GM23338 (cell line): ENCODE data around the gene GRM6. TPM values are rescaled to one million over a fixed set of nuclear protein-coding genes. Genes with fewer than 3 reads are reported as not detected.

ENCODE experiments used
- ATAC-seq: fragments of 200-7000 bp; cut with Tn5 transposase; 3 replicates; pipeline ENCODE4 v1.9.1; 2020
- DNase-seq: peaks from one replicate; pipeline ENCODE4 v3.0.0-alpha.2; 2015; ENCODE audit warnings: low spot score
- H2AFZ ChIP-seq: fragments of 200-600 bp; sonication (generic); 2 replicates; pipeline ENCODE4 v1.8.0; 2016; ENCODE audit warnings: antibody characterized with exemption, mild to moderate bottlenecking, moderate library complexity
- H3F3A ChIP-seq: fragments of 200-600 bp; sonication (generic); replicated peaks from 2 replicates; pipeline ENCODE4 v1.8.0; 2017; ENCODE audit warnings: antibody characterized with exemption, mixed run types, low read depth
- H3K27ac ChIP-seq: fragments of 200-600 bp; sonication (generic); 2 replicates; pipeline ENCODE4 v1.6.1; 2016; ENCODE audit warnings: low read depth
- H3K27me3 ChIP-seq: fragments of 200-600 bp; sonication (generic); 2 replicates; pipeline ENCODE4 v1.8.0; 2016; ENCODE audit warnings: mild to moderate bottlenecking, mixed run types, moderate library complexity; ENCODE audit not compliant: insufficient read depth
- H3K36me3 ChIP-seq: fragments of 200-600 bp; sonication (generic); 2 replicates; pipeline ENCODE4 v1.8.0; 2016; ENCODE audit warnings: mild to moderate bottlenecking; ENCODE audit not compliant: insufficient read depth
- H3K4me1 ChIP-seq: fragments of 200-600 bp; sonication (generic); 2 replicates; pipeline ENCODE4 v1.8.0; 2016; ENCODE audit warnings: mild to moderate bottlenecking, moderate library complexity; ENCODE audit not compliant: insufficient read depth
- H3K4me2 ChIP-seq: fragments of 200-600 bp; sonication (generic); 2 replicates; pipeline ENCODE4 v1.7.1; 2017; ENCODE audit warnings: mixed run types
- H3K4me3 ChIP-seq: fragments of 200-600 bp; sonication (generic); 2 replicates; pipeline ENCODE4 v1.6.1; 2016; ENCODE audit warnings: mixed run types
- H3K79me2 ChIP-seq: fragments of 200-600 bp; sonication (generic); replicated peaks from 2 replicates; pipeline ENCODE4 v1.8.0; 2017; ENCODE audit warnings: mild to moderate bottlenecking; ENCODE audit not compliant: insufficient read depth
- H3K9me2 ChIP-seq: fragments of 200-600 bp; sonication (generic); 2 replicates; pipeline ENCODE4 v1.8.0; 2017; ENCODE audit not compliant: insufficient read depth
- H4K20me1 ChIP-seq: fragments of 200-600 bp; sonication (generic); replicated peaks from 2 replicates; pipeline ENCODE4 v1.8.0; 2017; ENCODE audit warnings: mild to moderate bottlenecking; ENCODE audit not compliant: insufficient read depth
- H3K27ac Mint-ChIP-seq: 2 replicates; pipeline ENCODE4 v1.8.0; 2020; ENCODE audit warnings: inconsistent platforms, mild to moderate bottlenecking, moderate library complexity, mixed read lengths
- H3K27me3 Mint-ChIP-seq: 3 replicates; pipeline ENCODE4 v1.8.0; 2022; ENCODE audit warnings: low read depth, mild to moderate bottlenecking, moderate library complexity, mixed read lengths, inconsistent platforms; ENCODE audit not compliant: insufficient read depth, poor library complexity
- H3K36me3 Mint-ChIP-seq: 3 replicates; pipeline ENCODE4 v1.8.0; 2021; ENCODE audit warnings: low read depth, mild to moderate bottlenecking, inconsistent platforms, moderate library complexity, mixed read lengths
- H3K4me1 Mint-ChIP-seq: 3 replicates; pipeline ENCODE4 v1.8.0; 2020; ENCODE audit warnings: mild to moderate bottlenecking, inconsistent platforms, mixed read lengths
- H3K4me3 Mint-ChIP-seq: 3 replicates; pipeline ENCODE4 v1.8.0; 2021; ENCODE audit warnings: moderate library complexity, mild to moderate bottlenecking, inconsistent platforms, mixed read lengths
- H3K9me3 Mint-ChIP-seq: 3 replicates; pipeline ENCODE4 v1.8.0; 2020; ENCODE audit warnings: moderate library complexity, mild to moderate bottlenecking, inconsistent platforms, mixed read lengths
- CREB1 ChIP-seq: fragments of 250-450 bp; sonication (Bioruptor Pico); IDR thresholded peaks from 2 replicates; pipeline ENCODE4 v1.5.0; 2020; ENCODE audit warnings: low read depth, mild to moderate bottlenecking, moderate library complexity
- EZH2 ChIP-seq: fragments of 200-600 bp; sonication (generic); IDR thresholded peaks from one replicate; pipeline ENCODE4 v1.8.0; 2017; ENCODE audit warnings: antibody characterized with exemption, mild to moderate bottlenecking, low read depth; ENCODE audit not compliant: unreplicated experiment
- EZH2phosphoT487 ChIP-seq: fragments of 200-600 bp; sonication (generic); IDR thresholded peaks from one replicate; pipeline ENCODE4 v1.8.1; 2018; ENCODE audit warnings: antibody characterized with exemption; ENCODE audit not compliant: unreplicated experiment
- JUNB ChIP-seq: IDR thresholded peaks from one replicate; pipeline ENCODE4 v1.6.1; 2016; ENCODE audit warnings: antibody characterized with exemption; ENCODE audit not compliant: unreplicated experiment
- NANOG ChIP-seq: IDR thresholded peaks from 2 replicates; pipeline ENCODE4 v1.6.1; 2016; ENCODE audit warnings: antibody characterized with exemption, borderline replicate concordance
- STAT1 ChIP-seq: IDR thresholded peaks from one replicate; pipeline ENCODE4 v1.6.1; 2016; ENCODE audit warnings: antibody characterized with exemption; ENCODE audit not compliant: unreplicated experiment
- ZNF331 ChIP-seq: fragments of 250-450 bp; sonication (Bioruptor Pico); IDR thresholded peaks from 2 replicates; pipeline ENCODE4 v1.5.0; 2020; ENCODE audit warnings: low read depth, mild to moderate bottlenecking, moderate library complexity
- polyA plus RNA-seq: library from polyadenylated mRNA; unstranded; fragments of >200 nt; fragmentation: Nextera tagmentation; extraction: Ambion mirVana; gene quantifications from 2 replicates; pipeline ENCODE4 v1.2.1, GENCODE V29; 2016
- total RNA-seq: library from RNA; depleted of rRNA; stranded (reverse); fragments of >200 nt; shearing (Covaris generic); gene quantifications from 2 replicates; pipeline ENCODE4 v1.2.3, GENCODE V29; 2014
- TF ChIP-seq, protein P1 (sequence below): IDR thresholded peaks from one replicate; pipeline ENCODE4 v1.6.1; 2018; ENCODE audit warnings: antibody characterized with exemption; ENCODE audit not compliant: unreplicated experiment
- TF ChIP-seq, protein P2 (sequence below): IDR thresholded peaks from 2 replicates; pipeline ENCODE4 v1.6.1; 2016; ENCODE audit warnings: antibody characterized with exemption
- TF ChIP-seq, protein P3 (sequence below), 2 experiments: fragments of 200-600 bp in 1 of 2; sonication (generic) in 1 of 2; conservative IDR thresholded peaks; 2 replicates each; pipeline versions ENCODE4 v1.5.1 to v1.6.1; 2016 to 2017; ENCODE audit warnings: antibody characterized with exemption in 2 of 2, low read depth in 2 of 2, mild to moderate bottlenecking in 2 of 2, moderate library complexity in 1 of 2

GRM6 gene
- total and polyA plus RNA-seq, 2 experiments from 2014 or later, result 0.19 TPM; not detected in 1

DNA sequence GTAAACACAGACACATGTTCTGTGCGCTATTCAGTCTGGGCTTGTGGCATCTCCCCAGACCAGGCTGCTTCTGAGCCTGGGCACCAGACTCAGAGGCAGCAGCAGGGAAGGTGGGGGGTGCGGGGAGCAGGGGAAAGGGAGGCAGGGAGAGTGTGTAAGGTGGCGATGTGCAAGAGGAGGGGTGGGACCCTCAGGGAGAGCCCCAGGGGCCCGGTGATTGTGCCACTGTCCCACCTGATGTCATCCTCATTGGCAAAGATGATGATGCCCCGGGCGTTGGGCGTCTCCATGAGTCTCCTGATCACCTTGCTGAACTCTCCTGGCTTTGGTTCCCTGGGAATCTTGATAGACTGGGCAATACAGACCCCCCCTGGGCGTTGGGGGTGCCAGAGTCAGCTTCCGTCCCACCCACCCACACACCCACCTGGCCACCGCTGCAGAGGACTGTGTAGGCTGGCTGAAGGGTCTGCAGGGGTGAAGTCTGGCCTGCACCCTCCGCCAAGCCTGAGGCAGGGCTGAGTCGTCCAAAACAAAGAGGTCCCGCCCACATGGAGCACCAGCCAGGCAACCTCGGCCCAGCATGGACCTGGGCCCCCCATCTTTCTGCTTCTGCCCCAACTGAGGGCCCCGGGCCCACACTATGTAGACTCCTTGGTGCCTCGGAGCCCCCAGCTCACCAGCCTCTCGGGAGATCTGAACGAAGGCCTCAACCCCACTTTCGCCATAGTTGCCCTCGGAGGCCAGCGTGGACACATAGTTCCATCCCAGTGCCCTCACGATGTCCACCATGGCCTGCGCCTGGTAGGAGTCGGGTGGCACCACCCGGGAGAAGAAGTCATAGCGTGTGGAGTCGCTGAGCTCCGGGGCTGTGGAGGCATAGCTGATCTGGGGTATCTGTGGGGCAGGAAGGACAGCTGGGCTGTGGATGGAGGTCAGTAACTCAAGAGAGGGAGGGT is 3.7 kb downstream of the GRM6 start:
- Histone ChIP-seq H3K9me2 (no peaks in the 10 kb centered on the region), H3K4me1 (peaks cover 8% of the 10 kb centered on the region), H2AFZ (no peak overlapping the region), H3K36me3 (no peaks in the 10 kb centered on the region), H4K20me1 (no peaks in the 10 kb centered on the region), H3K79me2 (no peaks in the 10 kb centered on the region), H3K27me3 (peaks cover 40% of the 10 kb centered on the region), H3K4me3 (no peak overlapping the region), H3K4me2 (no peak overlapping the region), H3K27ac (no peak overlapping the region), H3F3A (0 out of 2 replicates have a peak, but pooled peaks cover 3% of the 10 kb centered on the region)
- no peak for ATAC-seq
- Mint-ChIP-seq H3K36me3 (peaks cover 13% of the 10 kb centered on the region), H3K27me3 (peaks cover 44% of the 10 kb centered on the region), H3K4me3 (no peak overlapping the region), H3K9me3 (peaks cover 62% of the 10 kb centered on the region), H3K4me1 (peaks cover 7% of the 10 kb centered on the region; the same call in 2 of the 3 replicates), H3K27ac (no peak overlapping the region)
- DNase-seq, result no peak
- no peak for TF ChIP-seq CREB1

DNA sequence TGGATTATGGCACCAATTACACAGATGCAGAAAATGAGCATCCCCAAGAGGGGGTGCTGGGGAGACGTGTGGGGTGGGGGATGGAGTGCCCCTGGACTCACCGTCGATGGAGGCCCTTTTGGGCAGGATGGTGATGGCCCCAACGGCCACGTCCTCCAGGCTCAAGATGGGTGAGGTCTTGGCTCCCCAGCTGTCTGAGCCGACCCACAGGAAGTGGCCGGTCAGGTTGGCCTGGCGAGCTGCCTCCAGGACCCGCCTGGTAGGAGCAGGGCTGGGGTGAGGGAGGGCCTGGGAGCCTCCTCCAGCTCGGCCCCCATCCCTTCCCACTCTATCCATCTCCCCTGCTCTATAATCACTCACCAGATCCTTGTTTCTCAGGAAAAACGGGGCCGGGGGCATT is 4.6 kb downstream of the GRM6 start:
- no peak overlapping the region for H3K27ac Mint-ChIP-seq
- H3K9me2 ChIP-seq, result no peaks in the 10 kb centered on the region
- no peaks in the 10 kb centered on the region for H3K36me3 ChIP-seq
- no peaks in the 10 kb centered on the region for H4K20me1 ChIP-seq
- H3K9me3 Mint-ChIP-seq, result peaks cover 68% of the 10 kb centered on the region
- H2AFZ ChIP-seq, result no peak overlapping the region
- no peak overlapping the region for H3K4me3 Mint-ChIP-seq
- peaks cover 3% of the 10 kb centered on the region; the same call in 2 of the 3 replicates for H3K4me1 Mint-ChIP-seq
- H3K79me2 ChIP-seq, result no peaks in the 10 kb centered on the region
- H3K27me3 Mint-ChIP-seq, result peaks cover 40% of the 10 kb centered on the region
- H3K4me3 ChIP-seq, result no peak overlapping the region
- peaks cover 31% of the 10 kb centered on the region for H3K27me3 ChIP-seq
- no peak overlapping the region for H3K27ac ChIP-seq
- DNase-seq (no peak), ATAC-seq (no peak)
- H3K4me2 ChIP-seq, result no peak overlapping the region
- TF ChIP-seq, protein P1, sequence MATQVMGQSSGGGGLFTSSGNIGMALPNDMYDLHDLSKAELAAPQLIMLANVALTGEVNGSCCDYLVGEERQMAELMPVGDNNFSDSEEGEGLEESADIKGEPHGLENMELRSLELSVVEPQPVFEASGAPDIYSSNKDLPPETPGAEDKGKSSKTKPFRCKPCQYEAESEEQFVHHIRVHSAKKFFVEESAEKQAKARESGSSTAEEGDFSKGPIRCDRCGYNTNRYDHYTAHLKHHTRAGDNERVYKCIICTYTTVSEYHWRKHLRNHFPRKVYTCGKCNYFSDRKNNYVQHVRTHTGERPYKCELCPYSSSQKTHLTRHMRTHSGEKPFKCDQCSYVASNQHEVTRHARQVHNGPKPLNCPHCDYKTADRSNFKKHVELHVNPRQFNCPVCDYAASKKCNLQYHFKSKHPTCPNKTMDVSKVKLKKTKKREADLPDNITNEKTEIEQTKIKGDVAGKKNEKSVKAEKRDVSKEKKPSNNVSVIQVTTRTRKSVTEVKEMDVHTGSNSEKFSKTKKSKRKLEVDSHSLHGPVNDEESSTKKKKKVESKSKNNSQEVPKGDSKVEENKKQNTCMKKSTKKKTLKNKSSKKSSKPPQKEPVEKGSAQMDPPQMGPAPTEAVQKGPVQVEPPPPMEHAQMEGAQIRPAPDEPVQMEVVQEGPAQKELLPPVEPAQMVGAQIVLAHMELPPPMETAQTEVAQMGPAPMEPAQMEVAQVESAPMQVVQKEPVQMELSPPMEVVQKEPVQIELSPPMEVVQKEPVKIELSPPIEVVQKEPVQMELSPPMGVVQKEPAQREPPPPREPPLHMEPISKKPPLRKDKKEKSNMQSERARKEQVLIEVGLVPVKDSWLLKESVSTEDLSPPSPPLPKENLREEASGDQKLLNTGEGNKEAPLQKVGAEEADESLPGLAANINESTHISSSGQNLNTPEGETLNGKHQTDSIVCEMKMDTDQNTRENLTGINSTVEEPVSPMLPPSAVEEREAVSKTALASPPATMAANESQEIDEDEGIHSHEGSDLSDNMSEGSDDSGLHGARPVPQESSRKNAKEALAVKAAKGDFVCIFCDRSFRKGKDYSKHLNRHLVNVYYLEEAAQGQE, result no peak
- TF ChIP-seq EZH2phosphoT487 (no peak), EZH2 (no peak), JUNB (no peak), CREB1 (no peak), NANOG (no peak), ZNF331 (CRISPR knock-in tag) (no peak), STAT1 (no peak)
- TF ChIP-seq, protein P2, sequence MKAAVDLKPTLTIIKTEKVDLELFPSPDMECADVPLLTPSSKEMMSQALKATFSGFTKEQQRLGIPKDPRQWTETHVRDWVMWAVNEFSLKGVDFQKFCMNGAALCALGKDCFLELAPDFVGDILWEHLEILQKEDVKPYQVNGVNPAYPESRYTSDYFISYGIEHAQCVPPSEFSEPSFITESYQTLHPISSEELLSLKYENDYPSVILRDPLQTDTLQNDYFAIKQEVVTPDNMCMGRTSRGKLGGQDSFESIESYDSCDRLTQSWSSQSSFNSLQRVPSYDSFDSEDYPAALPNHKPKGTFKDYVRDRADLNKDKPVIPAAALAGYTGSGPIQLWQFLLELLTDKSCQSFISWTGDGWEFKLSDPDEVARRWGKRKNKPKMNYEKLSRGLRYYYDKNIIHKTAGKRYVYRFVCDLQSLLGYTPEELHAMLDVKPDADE, result no peak
- TF ChIP-seq, protein P3, sequence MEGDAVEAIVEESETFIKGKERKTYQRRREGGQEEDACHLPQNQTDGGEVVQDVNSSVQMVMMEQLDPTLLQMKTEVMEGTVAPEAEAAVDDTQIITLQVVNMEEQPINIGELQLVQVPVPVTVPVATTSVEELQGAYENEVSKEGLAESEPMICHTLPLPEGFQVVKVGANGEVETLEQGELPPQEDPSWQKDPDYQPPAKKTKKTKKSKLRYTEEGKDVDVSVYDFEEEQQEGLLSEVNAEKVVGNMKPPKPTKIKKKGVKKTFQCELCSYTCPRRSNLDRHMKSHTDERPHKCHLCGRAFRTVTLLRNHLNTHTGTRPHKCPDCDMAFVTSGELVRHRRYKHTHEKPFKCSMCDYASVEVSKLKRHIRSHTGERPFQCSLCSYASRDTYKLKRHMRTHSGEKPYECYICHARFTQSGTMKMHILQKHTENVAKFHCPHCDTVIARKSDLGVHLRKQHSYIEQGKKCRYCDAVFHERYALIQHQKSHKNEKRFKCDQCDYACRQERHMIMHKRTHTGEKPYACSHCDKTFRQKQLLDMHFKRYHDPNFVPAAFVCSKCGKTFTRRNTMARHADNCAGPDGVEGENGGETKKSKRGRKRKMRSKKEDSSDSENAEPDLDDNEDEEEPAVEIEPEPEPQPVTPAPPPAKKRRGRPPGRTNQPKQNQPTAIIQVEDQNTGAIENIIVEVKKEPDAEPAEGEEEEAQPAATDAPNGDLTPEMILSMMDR (conservative IDR thresholded peaks at IDR 0.05; ENCODE audit: low read depth in 2 of 2), result no peak
- peaks cover 5% of the 10 kb centered on the region for H3K4me1 ChIP-seq
- peaks cover 13% of the 10 kb centered on the region for H3K36me3 Mint-ChIP-seq
- H3F3A ChIP-seq, result 0 out of 2 replicates have a peak, but pooled peaks cover 1% of the 10 kb centered on the region
